Cardiac muscle cell (in vitro differentiated cells and primary cell): ENCODE data around the gene GRIA4. TPM values are rescaled to one million over a fixed set of nuclear protein-coding genes. Genes with fewer than 3 reads are reported as not detected.

Experiments used
- DNase-seq, 2 donors: peaks; one replicate each; pipeline versions ENCODE4 v3.0.0 to v3.0.0-alpha.2; 2010 to 2017; ENCODE audit warnings: low read depth in 1 of 2, low spot score in 1 of 2
- H3K27ac ChIP-seq: fragments of 200-600 bp; sonication (generic); 2 replicates; pipeline ENCODE4 v1.5.1; 2016
- H3K27me3 ChIP-seq: fragments of 200-600 bp; sonication (generic); 2 replicates; pipeline ENCODE4 v1.6.0; 2016; ENCODE audit warnings: control low read depth
- H3K36me3 ChIP-seq: fragments of 200-600 bp; sonication (generic); 2 replicates; pipeline ENCODE4 v1.5.1; 2016; ENCODE audit warnings: control low read depth
- H3K4me1 ChIP-seq: fragments of 200-600 bp; sonication (generic); 2 replicates; pipeline ENCODE4 v1.8.1; 2017; ENCODE audit warnings: low read depth, mild to moderate bottlenecking, mixed run types
- H3K4me3 ChIP-seq: fragments of 200-600 bp; sonication (generic); 2 replicates; pipeline ENCODE4 v1.5.1; 2016; ENCODE audit warnings: mild to moderate bottlenecking
- H3K9me3 ChIP-seq: fragments of 200-600 bp; sonication (generic); 2 replicates; pipeline ENCODE4 v1.5.1; 2017; ENCODE audit warnings: low read depth, mild to moderate bottlenecking, control low read depth
- polyA plus RNA-seq: library from polyadenylated mRNA; unstranded; fragments of >200 nt; fragmentation: Nextera tagmentation; extraction: Ambion mirVana; gene quantifications from 2 replicates; pipeline ENCODE4 v1.2.1, GENCODE V29; 2016
- total RNA-seq: library from RNA; depleted of rRNA; stranded (reverse); fragments of >200 nt; gene quantifications from 2 replicates; pipeline ENCODE4 v1.2.3, GENCODE V29; 2016
- TF ChIP-seq, protein P1 (sequence below): IDR thresholded peaks from 2 replicates; pipeline ENCODE4 v1.5.1; 2012; ENCODE audit warnings: low read depth, mild to moderate bottlenecking, low read length

GRIA4 gene
- total and polyA plus RNA-seq, 2 experiments from 2014 or later = 20.8 to 36.6 TPM

DNA sequence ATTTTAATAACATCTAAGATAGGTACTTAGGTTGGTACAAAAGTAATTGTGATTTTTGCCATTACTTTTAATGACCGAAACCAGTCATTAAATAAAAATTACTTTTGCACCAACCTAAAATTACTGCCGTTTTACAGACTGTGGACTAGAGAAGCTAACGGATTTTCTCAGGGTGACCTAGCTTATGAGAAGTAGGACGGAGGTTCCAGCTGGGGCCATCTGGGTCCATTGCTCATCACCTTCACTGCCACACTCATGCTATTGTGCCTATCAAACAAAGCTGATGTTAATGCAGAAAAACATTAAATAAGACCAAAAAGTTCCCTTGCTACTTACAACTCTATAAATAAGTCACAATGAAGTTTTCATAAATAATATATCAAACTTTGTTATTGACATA, 38.9 kb downstream of the GRIA4 start:
- TF ChIP-seq, protein P1, sequence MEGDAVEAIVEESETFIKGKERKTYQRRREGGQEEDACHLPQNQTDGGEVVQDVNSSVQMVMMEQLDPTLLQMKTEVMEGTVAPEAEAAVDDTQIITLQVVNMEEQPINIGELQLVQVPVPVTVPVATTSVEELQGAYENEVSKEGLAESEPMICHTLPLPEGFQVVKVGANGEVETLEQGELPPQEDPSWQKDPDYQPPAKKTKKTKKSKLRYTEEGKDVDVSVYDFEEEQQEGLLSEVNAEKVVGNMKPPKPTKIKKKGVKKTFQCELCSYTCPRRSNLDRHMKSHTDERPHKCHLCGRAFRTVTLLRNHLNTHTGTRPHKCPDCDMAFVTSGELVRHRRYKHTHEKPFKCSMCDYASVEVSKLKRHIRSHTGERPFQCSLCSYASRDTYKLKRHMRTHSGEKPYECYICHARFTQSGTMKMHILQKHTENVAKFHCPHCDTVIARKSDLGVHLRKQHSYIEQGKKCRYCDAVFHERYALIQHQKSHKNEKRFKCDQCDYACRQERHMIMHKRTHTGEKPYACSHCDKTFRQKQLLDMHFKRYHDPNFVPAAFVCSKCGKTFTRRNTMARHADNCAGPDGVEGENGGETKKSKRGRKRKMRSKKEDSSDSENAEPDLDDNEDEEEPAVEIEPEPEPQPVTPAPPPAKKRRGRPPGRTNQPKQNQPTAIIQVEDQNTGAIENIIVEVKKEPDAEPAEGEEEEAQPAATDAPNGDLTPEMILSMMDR = no peak
- Histone ChIP-seq H3K27ac (no peak overlapping the region), H3K9me3 (no peaks in the 10 kb centered on the region), H3K4me3 (no peak overlapping the region), H3K4me1 (peaks cover 3% of the 10 kb centered on the region), H3K27me3 (no peaks in the 10 kb centered on the region), H3K36me3 (no peaks in the 10 kb centered on the region)
- no peak for DNase-seq

DNA sequence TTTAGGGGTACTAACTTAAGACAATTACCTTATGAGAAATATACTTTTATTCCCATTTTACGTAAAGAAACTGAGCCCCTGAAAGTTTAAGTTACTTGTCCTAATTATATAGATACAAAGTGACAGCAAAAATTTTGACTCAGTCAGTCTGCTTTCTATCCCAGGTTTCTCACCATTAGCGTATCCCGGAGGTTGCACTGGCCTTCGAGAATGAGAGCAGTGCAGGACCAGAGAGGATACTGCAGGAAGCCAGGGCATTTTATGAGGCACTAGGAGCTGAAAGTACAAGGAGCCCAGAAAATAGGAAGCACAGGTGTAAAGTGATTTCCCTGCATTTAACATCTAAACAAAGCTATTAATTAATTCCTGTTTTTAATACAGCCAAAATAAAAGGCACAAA, 55.4 kb downstream of the GRIA4 start:
- no peak for DNase-seq
- no peaks in the 10 kb centered on the region for H3K4me1 ChIP-seq
- no peaks in the 10 kb centered on the region for H3K27me3 ChIP-seq
- H3K4me3 ChIP-seq = no peak overlapping the region
- no peaks in the 10 kb centered on the region for H3K9me3 ChIP-seq
- H3K27ac ChIP-seq = no peak overlapping the region
- TF ChIP-seq, protein P1 = no peak
- no peaks in the 10 kb centered on the region for H3K36me3 ChIP-seq

DNA sequence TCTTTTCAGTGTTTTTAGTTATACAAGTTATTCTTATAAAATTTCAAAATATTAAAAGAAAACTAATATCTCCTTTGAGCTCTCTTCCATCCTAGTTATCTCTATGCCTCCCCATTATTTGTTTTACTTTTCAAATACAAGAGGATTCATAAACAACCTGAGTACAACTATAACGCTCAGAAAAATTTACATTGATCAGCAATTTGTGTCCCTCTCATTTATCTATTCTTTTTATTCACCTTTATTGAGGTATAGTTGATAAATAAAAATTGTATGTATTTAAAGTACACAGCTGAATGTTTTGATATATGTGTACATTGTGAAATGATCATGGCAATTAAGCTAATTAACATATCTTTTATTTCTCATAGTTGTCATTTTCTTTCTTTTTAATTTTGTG, 57.6 kb downstream of the GRIA4 start:
- DNase-seq = no peak
- Histone ChIP-seq H3K4me3 (no peak overlapping the region), H3K9me3 (no peaks in the 10 kb centered on the region), H3K36me3 (no peaks in the 10 kb centered on the region), H3K27ac (no peak overlapping the region), H3K4me1 (no peaks in the 10 kb centered on the region), H3K27me3 (no peaks in the 10 kb centered on the region)
- TF ChIP-seq, protein P1 = no peak

DNA sequence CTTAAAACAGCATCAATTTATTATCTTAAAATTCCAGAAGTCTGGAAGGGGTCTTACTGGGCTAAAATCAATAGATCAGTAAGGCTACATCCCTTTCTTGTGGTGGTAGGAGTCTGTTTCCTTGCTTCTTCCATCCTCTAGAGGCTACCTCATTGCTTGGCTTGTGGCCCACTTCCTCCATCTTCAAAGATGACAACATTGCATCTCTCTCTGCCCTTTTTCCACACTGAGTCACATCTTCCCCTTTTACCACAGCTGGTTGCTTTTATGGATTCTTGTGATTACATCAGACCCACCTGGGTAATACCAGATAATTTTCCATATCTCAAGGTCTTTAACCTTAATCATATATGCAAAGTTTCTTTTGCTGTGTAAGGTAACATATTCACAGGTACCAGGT, 60.9 kb downstream of the GRIA4 start:
- H3K9me3 ChIP-seq = no peaks in the 10 kb centered on the region
- TF ChIP-seq, protein P1 = no peak
- H3K36me3 ChIP-seq = no peaks in the 10 kb centered on the region
- DNase-seq = no peak
- H3K4me1 ChIP-seq = no peaks in the 10 kb centered on the region
- H3K27me3 ChIP-seq = no peaks in the 10 kb centered on the region
- no peak overlapping the region for H3K4me3 ChIP-seq
- no peak overlapping the region for H3K27ac ChIP-seq

DNA sequence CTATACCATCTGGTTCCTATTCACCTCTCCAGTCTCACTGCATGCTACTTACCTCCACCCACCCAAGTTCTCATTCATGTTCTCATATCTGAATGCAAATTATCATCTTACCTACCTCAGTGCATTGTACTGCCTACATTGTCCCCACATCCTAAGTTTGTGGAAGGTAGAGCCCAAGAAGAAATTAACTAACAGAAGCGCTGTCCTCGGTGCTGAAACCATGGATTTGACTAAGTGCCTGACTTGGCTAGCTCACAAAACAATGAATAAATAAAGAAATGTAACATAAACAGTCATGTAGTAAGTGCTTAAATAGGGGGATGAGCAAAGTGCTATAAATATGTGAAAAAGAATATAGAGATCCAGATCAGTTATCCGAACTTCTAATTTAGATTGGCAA, 63.2 kb downstream of the GRIA4 start:
- no peak overlapping the region for H3K27ac ChIP-seq
- no peak overlapping the region for H3K4me3 ChIP-seq
- no peaks in the 10 kb centered on the region for H3K9me3 ChIP-seq
- no peaks in the 10 kb centered on the region for H3K27me3 ChIP-seq
- H3K4me1 ChIP-seq = no peaks in the 10 kb centered on the region
- TF ChIP-seq, protein P1 = no peak
- H3K36me3 ChIP-seq = no peaks in the 10 kb centered on the region
- DNase-seq = peak; percentile 71 to 89

DNA sequence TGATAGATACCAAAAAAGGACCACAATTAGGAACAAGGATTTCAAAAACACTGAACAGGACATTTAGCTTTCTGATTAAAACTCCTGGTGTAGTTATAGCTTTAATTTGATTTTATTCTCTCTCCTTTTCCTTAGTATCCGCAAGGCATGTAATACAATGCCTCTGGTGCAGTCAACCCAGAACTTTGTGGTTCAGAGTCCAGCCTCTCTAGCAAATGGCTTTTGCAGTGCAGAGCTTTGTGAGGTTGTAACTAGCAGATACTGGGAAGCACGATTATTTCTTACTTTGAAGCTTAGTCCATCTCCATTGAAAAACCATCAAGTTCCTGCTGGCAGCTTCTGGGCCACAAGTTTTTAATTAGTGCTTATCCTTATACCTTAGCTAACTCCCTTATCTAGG, 79.8 kb downstream of the GRIA4 start:
- Histone ChIP-seq H3K27ac (no peak overlapping the region), H3K9me3 (no peaks in the 10 kb centered on the region), H3K27me3 (no peaks in the 10 kb centered on the region), H3K4me1 (no peaks in the 10 kb centered on the region), H3K36me3 (no peaks in the 10 kb centered on the region), H3K4me3 (no peak overlapping the region)
- TF ChIP-seq, protein P1 = no peak
- DNase-seq = no peak
